Measurements from ENCODE around the gene ARMC8. TPM values are rescaled to one million over a fixed set of nuclear protein-coding genes. Genes with fewer than 3 reads are reported as not detected.
A peak's percentile ranks its signal among the peaks of the same experiment; 100 is the strongest.

Gene ARMC8
- total RNA-seq, 1 donor from 2014 or later = 81.1 TPM

- DNase-seq (ENCODE audit: low spot score) = no peak
These were observed 116.4 kb downstream of the ARMC8 start for GRCh38 chr3:138303474-138303873.

GRCh38 chr3:138307899-138308298 is 120.8 kb downstream of the ARMC8 start:
- no peak for DNase-seq (ENCODE audit: low spot score)

- no peak for DNase-seq (ENCODE audit: low spot score)
These were observed 121.7 kb downstream of the ARMC8 start for GRCh38 chr3:138308783-138309182.

- DNase-seq (ENCODE audit: low spot score) = no peak
These were observed 123.4 kb downstream of the ARMC8 start for GRCh38 chr3:138310494-138310893.

- peak; percentile 2 for DNase-seq (ENCODE audit: low spot score)
These were observed 127.7 kb downstream of the ARMC8 start for GRCh38 chr3:138314751-138315150.

GRCh38 chr3:138317687-138318086 is 130.6 kb downstream of the ARMC8 start:
- DNase-seq (ENCODE audit: low spot score) = no peak

GRCh38 chr3:138323971-138324370 is 136.9 kb downstream of the ARMC8 start:
- DNase-seq (ENCODE audit: low spot score) = no peak

GRCh38 chr3:138325990-138326389 is 138.9 kb downstream of the ARMC8 start:
- DNase-seq (ENCODE audit: low spot score) = no peak

- DNase-seq (ENCODE audit: low spot score) = no peak
These were observed 139.9 kb downstream of the ARMC8 start for GRCh38 chr3:138326866-138327595.

- no peak for DNase-seq (ENCODE audit: low spot score)
These were observed 140.7 kb downstream of the ARMC8 start for GRCh38 chr3:138327831-138328230.

- DNase-seq (ENCODE audit: low spot score) = peak; percentile 50
These were observed 141.2 kb downstream of the ARMC8 start for GRCh38 chr3:138328341-138328740.

GRCh38 chr3:138329127-138329983 is 142.3 kb downstream of the ARMC8 start, which contains the start of gene NME9:
Gene NME9 (minus strand): TSS chr3:138329851. CDS start chr3:138329335, 516 bp downstream.
- peak; percentile 82 for DNase-seq (ENCODE audit: low spot score)

- DNase-seq (ENCODE audit: low spot score) = no peak
These were observed 142.8 kb downstream of the ARMC8 start for GRCh38 chr3:138329984-138330293.

- no peak for DNase-seq (ENCODE audit: low spot score)
These were observed 144.2 kb downstream of the ARMC8 start for GRCh38 chr3:138331143-138331894.

GRCh38 chr3:138332472-138333073 is 145.5 kb downstream of the ARMC8 start:
- DNase-seq (ENCODE audit: low spot score) = peak; percentile 35

- DNase-seq (ENCODE audit: low spot score) = no peak
These were observed 147.5 kb downstream of the ARMC8 start for GRCh38 chr3:138334608-138335007.

GRCh38 chr3:138336454-138336999 is 149.4 kb downstream of the ARMC8 start:
- no peak for DNase-seq (ENCODE audit: low spot score)

GRCh38 chr3:138338244-138338643 is 151.1 kb downstream of the ARMC8 start:
- DNase-seq (ENCODE audit: low spot score) = no peak

- no peak for DNase-seq (ENCODE audit: low spot score)
These were observed 151.7 kb downstream of the ARMC8 start for GRCh38 chr3:138338811-138339210.

GRCh38 chr3:138340511-138340910 is 153.4 kb downstream of the ARMC8 start:
- no peak for DNase-seq (ENCODE audit: low spot score)

- DNase-seq (ENCODE audit: low spot score) = no peak
These were observed 157.7 kb downstream of the ARMC8 start for GRCh38 chr3:138344754-138345153.
